ENCODE results near the gene EFHC1. TPM values are rescaled to one million over a fixed set of nuclear protein-coding genes. Genes with fewer than 3 reads are reported as not detected.

The EFHC1 gene
- polyA plus RNA-seq, 1 donor (not counting 4 experiments of a cell fraction or from before 2014, with no cell fraction given), result 20.5 TPM

GRCh38 chr6:52544602-52545405 lies 124.7 kb downstream of the EFHC1 start:
- no peak for TF ChIP-seq EZH2 (IDR thresholded peaks at IDR 0.05; ENCODE audit: low read length)
- no peak for TF ChIP-seq CTCF (optimal IDR thresholded peaks at IDR 0.05 in 1 of 3, IDR thresholded peaks at IDR 0.05 in 1 of 3, conservative IDR thresholded peaks at IDR 0.05 in 1 of 3; ENCODE audit: extremely low read depth in 1 of 3, insufficient read depth in 2 of 3, low read length in 3 of 3)
- H3K27me3 ChIP-seq (ENCODE audit: control insufficient read depth, extremely low read depth, insufficient read depth, low read length), result no peaks in the 10 kb centered on the region
- no peak overlapping the region for H3K4me2 ChIP-seq (ENCODE audit: control insufficient read depth, extremely low read depth, insufficient read depth, low read depth, low read length)
- no peaks in the 10 kb centered on the region for H3K36me3 ChIP-seq (ENCODE audit: control insufficient read depth in 2 of 2, extremely low read depth in 1 of 2, insufficient read depth in 2 of 2, low read length in 2 of 2)
- no peak overlapping the region for H3K4me3 ChIP-seq (ENCODE audit: control insufficient read depth in 2 of 3, extremely low read depth in 1 of 3, insufficient read depth in 2 of 3, low read depth in 1 of 3, low read length in 3 of 3)
- FAIRE-seq (no peak), DNase-seq (ENCODE audit: low read depth, low spot score) (no peak)
- H3K79me2 ChIP-seq (ENCODE audit: control insufficient read depth, insufficient read depth, low read length), result peaks cover 21% of the 10 kb centered on the region
- H3K9ac ChIP-seq (ENCODE audit: control insufficient read depth, extremely low read depth, insufficient read depth, low read length), result no peak overlapping the region
- H4K20me1 ChIP-seq (ENCODE audit: control insufficient read depth, extremely low read depth, insufficient read depth, low read length), result no peaks in the 10 kb centered on the region
- H2AFZ ChIP-seq (ENCODE audit: control insufficient read depth, low read length), result no peak overlapping the region
- H3K27ac ChIP-seq (ENCODE audit: control insufficient read depth, insufficient read depth, low read length), result no peak overlapping the region
- H3K4me1 ChIP-seq (ENCODE audit: control insufficient read depth, extremely low read depth, insufficient read depth, low read length), result peaks cover 36% of the 10 kb centered on the region
- dilution Hi-C loops (cut with MboI; ENCODE audit: extremely low pct_ligation_motif_present, low sequenced_read_pairs), result no loop called here
- no peaks in the 10 kb centered on the region for H3K9me3 ChIP-seq (ENCODE audit: control insufficient read depth, low read depth, low read length)
- H3K9me1 ChIP-seq (ENCODE audit: control insufficient read depth, extremely low read depth, insufficient read depth, low read length), result no peaks in the 10 kb centered on the region

- TF ChIP-seq EZH2 (IDR thresholded peaks at IDR 0.05; ENCODE audit: low read length), result no peak
- no peak for TF ChIP-seq CTCF (optimal IDR thresholded peaks at IDR 0.05 in 1 of 3, IDR thresholded peaks at IDR 0.05 in 1 of 3, conservative IDR thresholded peaks at IDR 0.05 in 1 of 3; ENCODE audit: extremely low read depth in 1 of 3, insufficient read depth in 2 of 3, low read length in 3 of 3)
- Histone ChIP-seq H3K4me3 (ENCODE audit: control insufficient read depth in 2 of 3, extremely low read depth in 1 of 3, insufficient read depth in 2 of 3, low read depth in 1 of 3, low read length in 3 of 3) (no peak overlapping the region), H3K36me3 (ENCODE audit: control insufficient read depth in 2 of 2, extremely low read depth in 1 of 2, insufficient read depth in 2 of 2, low read length in 2 of 2) (no peaks in the 10 kb centered on the region), H3K27ac (ENCODE audit: control insufficient read depth, insufficient read depth, low read length) (no peak overlapping the region), H4K20me1 (ENCODE audit: control insufficient read depth, extremely low read depth, insufficient read depth, low read length) (no peaks in the 10 kb centered on the region), H3K9me3 (ENCODE audit: control insufficient read depth, low read depth, low read length) (no peaks in the 10 kb centered on the region), H3K79me2 (ENCODE audit: control insufficient read depth, insufficient read depth, low read length) (peaks cover 21% of the 10 kb centered on the region), H3K9me1 (ENCODE audit: control insufficient read depth, extremely low read depth, insufficient read depth, low read length) (no peaks in the 10 kb centered on the region), H3K9ac (ENCODE audit: control insufficient read depth, extremely low read depth, insufficient read depth, low read length) (no peak overlapping the region), H3K4me2 (ENCODE audit: control insufficient read depth, extremely low read depth, insufficient read depth, low read depth, low read length) (no peak overlapping the region), H3K27me3 (ENCODE audit: control insufficient read depth, extremely low read depth, insufficient read depth, low read length) (no peaks in the 10 kb centered on the region), H2AFZ (ENCODE audit: control insufficient read depth, low read length) (no peak overlapping the region), H3K4me1 (ENCODE audit: control insufficient read depth, extremely low read depth, insufficient read depth, low read length) (peaks cover 33% of the 10 kb centered on the region)
- DNase-seq (ENCODE audit: low read depth, low spot score), result no peak
- dilution Hi-C loops (cut with MboI; ENCODE audit: extremely low pct_ligation_motif_present, low sequenced_read_pairs), result no loop called here
- no peak for FAIRE-seq
Measured at GRCh38 chr6:52545406-52546119, 125.4 kb downstream of the EFHC1 start.

All from keratinocyte (primary cell).